Gastroesophageal sphincter (tissue), 4 donors: ENCODE measurements around the gene PDLIM5. TPM values are rescaled to one million over a fixed set of nuclear protein-coding genes. Genes with fewer than 3 reads are reported as not detected.

Experiments used
- ATAC-seq: fragments of 150-250 bp; one replicate; pipeline ENCODE4 v1.9.1; 2016; ENCODE audit warnings: mild to moderate bottlenecking, moderate library complexity
- H3K27ac ChIP-seq, 4 donors: fragments of 200-600 bp; sonication (generic) in 3 of 4; 1 replicate in 3 of 4; 2 replicates in 1 of 4; pipeline ENCODE4 v1.5.1; 2016 to 2019
- H3K27me3 ChIP-seq: fragments of 200-600 bp; sonication (generic); one replicate; pipeline ENCODE4 v1.5.1; 2019
- H3K36me3 ChIP-seq, 2 donors: fragments of 200-600 bp; sonication (generic); one replicate each; pipeline ENCODE4 v1.5.1; 2019; ENCODE audit warnings: control low read depth in 1 of 2
- H3K4me1 ChIP-seq, 3 donors: fragments of 200-600 bp; sonication (generic); 1 replicate in 2 of 3; 2 replicates in 1 of 3; pipeline ENCODE4 v1.5.1; 2016 to 2019; ENCODE audit warnings: control low read depth in 2 of 3
- H3K4me3 ChIP-seq, 2 donors: fragments of 200-600 bp; sonication (generic); one replicate each; pipeline ENCODE4 v1.5.1; 2019; ENCODE audit warnings: mild to moderate bottlenecking in 1 of 2, moderate library complexity in 1 of 2
- H3K9me3 ChIP-seq, 3 donors: fragments of 200-600 bp; sonication (generic); one replicate each; pipeline ENCODE4 v1.5.1; 2017 to 2019; ENCODE audit warnings: control low read depth in 2 of 3
- CTCF ChIP-seq, 4 experiments: fragments of 200-600 bp in 2 of 4; fragments of 450-650 bp in 2 of 4; sonication (generic) in 1 of 4; IDR thresholded peaks; one replicate each; pipeline ENCODE4 v1.5.1; 2017 to 2019; ENCODE audit warnings: antibody characterized with exemption in 4 of 4, mild to moderate bottlenecking in 2 of 4, moderate library complexity in 2 of 4
- EP300 ChIP-seq: sonication (generic); formaldehyde crosslinking; IDR thresholded peaks from one replicate; pipeline ENCODE4 v1.6.1; 2017; ENCODE audit warnings: antibody characterized with exemption, mild to moderate bottlenecking
- POLR2A ChIP-seq, 2 donors: fragments of 450-650 bp; IDR thresholded peaks; one replicate each; pipeline ENCODE4 v1.6.1; 2017; ENCODE audit warnings: antibody characterized with exemption in 2 of 2, mild to moderate bottlenecking in 2 of 2, moderate library complexity in 1 of 2
- POLR2AphosphoS5 ChIP-seq: sonication (generic); formaldehyde crosslinking; IDR thresholded peaks from one replicate; pipeline ENCODE4 v1.6.1; 2017; ENCODE audit warnings: antibody characterized with exemption
- WGBS, 2 donors: methylation state at CpG; one replicate each; pipeline ENCODE4 v1.1.5; 2018; ENCODE audit warnings: low coverage in 1 of 2; 5-methylcytosine and 5-hydroxymethylcytosine counted together
- total RNA-seq, 4 donors: library from RNA; depleted of rRNA; stranded (reverse); fragments of >200 nt; gene quantifications; one replicate each; pipeline ENCODE4 v1.1.0, GENCODE V29; 2016

Gene PDLIM5
- total RNA-seq, 4 donors from 2014 or later, result 100 to 223 (median 175) TPM

GRCh38 chr4:94634271-94634670 is 182.5 kb downstream of the PDLIM5 start:
- H3K36me3 ChIP-seq, result peaks cover 0 to 15% of the 10 kb centered on the region in 2 donors
- no peaks in the 10 kb centered on the region for H3K9me3 ChIP-seq
- ATAC-seq, result no peak
- H3K27me3 ChIP-seq, result no peaks in the 10 kb centered on the region
- peaks cover 0 to 5% (median 0%) of the 10 kb centered on the region in 3 donors for H3K4me1 ChIP-seq
- H3K27ac ChIP-seq, result no peak overlapping the region
- 76% methylated on average over 2 of the region's 2 CpGs for WGBS, 2 donors
- TF ChIP-seq POLR2A (IDR thresholded peaks at IDR 0.05) (no peak), CTCF (IDR thresholded peaks at IDR 0.05) (no peak), POLR2AphosphoS5 (no peak), EP300 (no peak)
- no peak overlapping the region for H3K4me3 ChIP-seq

- H3K27me3 ChIP-seq, result no peaks in the 10 kb centered on the region
- ATAC-seq, result no peak
- H3K9me3 ChIP-seq, result no peaks in the 10 kb centered on the region
- H3K4me1 ChIP-seq, result no peaks in the 10 kb centered on the region
- no peak overlapping the region for H3K4me3 ChIP-seq
- H3K27ac ChIP-seq, result no peak overlapping the region
- WGBS, 2 donors, result 65 to 94% methylated on average over 2 of the region's 2 CpGs
- H3K36me3 ChIP-seq, result peaks cover 0 to 24% of the 10 kb centered on the region in 2 donors
- TF ChIP-seq POLR2AphosphoS5 (no peak), EP300 (no peak), CTCF (IDR thresholded peaks at IDR 0.05) (no peak)
Observed at GRCh38 chr4:94635177-94635576, 183.4 kb downstream of the PDLIM5 start.

GRCh38 chr4:94636004-94636403 is 184.3 kb downstream of the PDLIM5 start:
- no peaks in the 10 kb centered on the region for H3K9me3 ChIP-seq
- WGBS, 2 donors, result 78 to 91% methylated on average over 2 of the region's 2 CpGs
- H3K36me3 ChIP-seq, result peaks cover 0 to 32% of the 10 kb centered on the region in 2 donors
- no peaks in the 10 kb centered on the region for H3K27me3 ChIP-seq
- no peak overlapping the region for H3K27ac ChIP-seq
- no peak overlapping the region for H3K4me3 ChIP-seq
- no peaks in the 10 kb centered on the region for H3K4me1 ChIP-seq
- TF ChIP-seq CTCF (IDR thresholded peaks at IDR 0.05), result no peak
- ATAC-seq, result no peak

- peaks cover 0 to 42% of the 10 kb centered on the region in 2 donors for H3K36me3 ChIP-seq
- WGBS, 2 donors, result 83 to 91% methylated on average over 2 of the region's 2 CpGs
- no peak for TF ChIP-seq POLR2AphosphoS5
- ATAC-seq, result no peak
- no peak overlapping the region for H3K4me3 ChIP-seq
- H3K4me1 ChIP-seq, result no peaks in the 10 kb centered on the region
- H3K27me3 ChIP-seq, result no peaks in the 10 kb centered on the region
- no peak overlapping the region for H3K27ac ChIP-seq
- H3K9me3 ChIP-seq, result no peaks in the 10 kb centered on the region
Observed at GRCh38 chr4:94639298-94639697, 187.6 kb downstream of the PDLIM5 start.

GRCh38 chr4:94640151-94640550 is 188.4 kb downstream of the PDLIM5 start:
- Histone ChIP-seq H3K27me3 (no peaks in the 10 kb centered on the region), H3K36me3 (peaks cover 0 to 51% of the 10 kb centered on the region in 2 donors), H3K27ac (no peak overlapping the region), H3K4me1 (no peaks in the 10 kb centered on the region), H3K4me3 (no peak overlapping the region), H3K9me3 (no peaks in the 10 kb centered on the region)
- WGBS, 2 donors, result 94 to 97% methylated on average over 4 of the region's 4 CpGs
- ATAC-seq, result no peak
- TF ChIP-seq POLR2AphosphoS5, result no peak
- TF ChIP-seq POLR2A (IDR thresholded peaks at IDR 0.05), result no peak
- no peak for TF ChIP-seq CTCF (IDR thresholded peaks at IDR 0.05)
- no peak for TF ChIP-seq EP300
